ENCODE measurements around the gene ZNF778.

- no peak for TF ChIP-seq EZH2 (IDR thresholded peaks at IDR 0.05; ENCODE audit: low read length, missing control alignments)
- TF ChIP-seq CTCF (conservative IDR thresholded peaks at IDR 0.05 in 1 of 2, IDR thresholded peaks at IDR 0.05 in 1 of 2; ENCODE audit: low read depth in 1 of 2, low read length in 2 of 2) = no peak
Measured at GRCh38 chr16:89246383-89246902, 28.9 kb downstream of the ZNF778 start.
